ENCODE results near the gene CRYBB1.

Gene CRYBB1

DNA sequence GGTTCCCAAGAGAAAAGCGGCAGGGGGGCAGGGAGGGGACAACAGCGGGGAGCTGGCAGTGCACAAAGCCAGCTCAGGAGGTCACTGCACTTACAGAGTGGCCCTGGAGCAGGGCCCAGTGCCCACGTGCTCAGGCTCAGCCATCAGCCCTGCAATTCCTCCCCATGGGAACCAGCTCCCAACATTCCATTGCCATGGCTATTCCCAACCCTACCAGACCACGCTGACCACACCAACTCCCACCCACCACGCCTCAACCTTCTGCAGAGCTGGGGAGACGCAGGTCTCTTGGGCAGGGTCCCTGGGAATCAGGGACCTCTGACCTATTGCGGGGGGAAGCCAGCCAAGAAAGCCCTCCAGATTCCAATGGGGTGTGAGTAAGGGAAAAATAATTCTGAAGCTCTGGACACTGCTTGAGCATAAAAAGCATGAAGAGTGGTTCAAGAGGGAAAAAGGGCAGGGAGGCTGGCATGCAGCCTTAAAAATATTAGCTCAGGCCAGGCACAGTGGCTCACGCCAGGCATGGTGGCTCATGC, 67.3 kb downstream of the CRYBB1 start:
- no peak for FAIRE-seq

- no peak for FAIRE-seq
Measured at GRCh38 chr22:26549902-26550497, 67.8 kb downstream of the CRYBB1 start.
